Measurements from ENCODE around the gene SECISBP2.

Gene SECISBP2

DNA sequence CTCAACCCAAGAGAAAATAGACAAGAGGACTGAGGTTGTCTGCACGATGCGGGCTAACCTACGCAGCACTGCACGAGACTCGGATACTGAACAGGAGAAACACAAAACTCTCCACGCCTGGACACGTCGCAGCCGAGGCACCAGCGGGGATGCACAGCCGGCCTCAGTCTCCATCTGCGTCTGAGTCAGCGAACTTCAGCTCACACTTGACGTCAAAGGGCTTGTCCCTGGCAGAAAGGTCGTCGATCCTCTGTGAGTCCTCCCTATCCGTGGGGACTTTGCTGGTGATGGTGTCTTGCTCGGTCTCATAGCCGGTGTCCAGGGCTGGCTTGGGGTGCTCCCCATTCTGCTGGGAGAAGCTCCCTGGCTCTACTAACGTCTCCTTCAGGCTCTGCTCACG lies 60.2 kb downstream of the SECISBP2 start:
- TF ChIP-seq ZFX (IDR thresholded peaks at IDR 0.05; ENCODE audit: borderline replicate concordance) (no peak), CTCF (IDR thresholded peaks at IDR 0.05) (no peak)
- H3K27ac ChIP-seq = no peak overlapping the region

DNA sequence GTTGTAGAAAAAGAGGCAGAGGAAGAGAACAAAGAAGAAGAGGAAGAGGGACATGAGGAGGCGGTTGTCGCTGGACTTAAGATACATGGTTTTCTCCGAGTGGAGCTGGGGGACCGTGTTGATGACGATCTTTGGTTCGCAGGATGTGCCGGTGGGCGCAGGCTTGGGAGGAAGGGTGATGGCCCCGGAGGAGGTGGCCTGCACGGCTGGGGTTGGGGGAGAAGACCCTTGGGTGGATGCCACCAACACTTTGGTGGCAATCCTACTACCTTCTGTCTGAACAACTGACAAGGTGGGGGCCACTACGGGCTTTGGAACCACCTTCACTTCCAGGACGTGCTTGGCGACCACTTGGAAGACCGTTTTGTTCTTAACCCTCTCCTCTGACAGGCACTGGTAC lies 60.7 kb downstream of the SECISBP2 start:
- no peak overlapping the region for H3K27ac ChIP-seq
- TF ChIP-seq ZFX (IDR thresholded peaks at IDR 0.05; ENCODE audit: borderline replicate concordance) = no peak
- no peak for TF ChIP-seq CTCF (IDR thresholded peaks at IDR 0.05)

- TF ChIP-seq CTCF (IDR thresholded peaks at IDR 0.05) (no peak), ZFX (IDR thresholded peaks at IDR 0.05; ENCODE audit: borderline replicate concordance) (no peak)
- no peak overlapping the region for H3K27ac ChIP-seq
Observed at GRCh38 chr9:89379508-89380115, 61.3 kb downstream of the SECISBP2 start.

- no peak overlapping the region for H3K27ac ChIP-seq
- TF ChIP-seq ZFX (IDR thresholded peaks at IDR 0.05; ENCODE audit: borderline replicate concordance) (no peak), CTCF (IDR thresholded peaks at IDR 0.05) (no peak)
Observed at GRCh38 chr9:89380437-89381307, 62.4 kb downstream of the SECISBP2 start.

DNA sequence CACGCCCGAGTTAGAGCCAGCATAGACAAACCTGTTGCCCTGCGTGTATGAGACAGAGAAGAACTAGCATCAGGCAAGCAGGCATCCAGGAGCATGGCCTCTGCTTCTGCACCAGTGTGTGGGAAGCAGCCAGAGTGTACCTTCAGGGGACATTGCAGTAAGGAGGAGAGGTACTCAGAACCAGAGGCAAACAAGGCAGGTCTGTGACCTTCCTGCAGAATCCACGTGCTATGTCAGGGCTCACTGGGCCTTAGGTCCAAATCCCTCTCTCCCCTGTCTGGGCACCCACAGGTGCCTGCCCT lies 63.0 kb downstream of the SECISBP2 start:
- no peak for TF ChIP-seq ZFX (IDR thresholded peaks at IDR 0.05; ENCODE audit: borderline replicate concordance)
- TF ChIP-seq CTCF (IDR thresholded peaks at IDR 0.05) = no peak
- H3K27ac ChIP-seq = no peak overlapping the region

DNA sequence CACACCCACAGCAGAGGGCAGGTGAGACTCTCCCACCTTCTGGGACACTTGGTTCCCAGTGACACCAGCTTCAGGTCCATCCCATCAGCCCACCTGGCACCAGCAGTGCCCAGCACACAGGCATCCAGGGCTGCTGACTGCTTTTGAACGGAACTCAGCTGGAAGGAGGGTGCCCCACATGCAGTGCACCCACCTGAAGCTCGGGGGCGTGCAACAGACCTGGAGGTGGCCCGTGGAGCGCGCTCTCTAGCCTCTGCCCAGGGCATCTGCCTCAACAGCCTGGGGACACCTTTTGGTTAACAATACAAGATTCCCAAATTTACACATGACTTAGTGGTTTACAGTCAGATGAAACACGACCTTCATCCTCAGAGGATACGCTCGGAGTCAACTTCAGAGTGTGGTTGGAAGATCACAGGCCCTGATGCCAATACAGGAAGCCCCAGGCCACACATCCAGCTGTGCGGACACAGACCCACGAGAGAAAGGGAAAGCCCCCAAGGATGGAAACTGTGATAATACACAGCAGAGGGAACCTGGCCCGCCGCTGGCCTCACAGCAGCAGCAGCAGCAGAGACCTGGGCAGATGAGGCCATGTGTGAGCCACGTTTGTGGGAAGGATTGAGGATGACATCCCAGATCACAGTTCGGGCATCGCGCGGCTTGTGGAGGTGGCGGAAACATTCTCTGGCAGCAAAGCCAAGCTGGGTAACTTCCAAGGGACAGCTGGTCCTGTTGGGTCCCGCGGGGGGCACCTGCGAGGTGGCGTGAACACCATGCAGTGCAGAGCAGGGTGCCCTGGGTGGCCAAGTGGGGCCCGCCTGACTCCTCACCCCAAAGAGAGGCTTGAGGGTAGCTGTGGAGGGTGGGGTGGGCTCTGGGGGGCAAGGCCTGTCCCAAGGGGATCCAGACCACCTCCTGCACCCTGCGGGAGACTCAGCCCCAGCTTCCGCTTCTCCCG lies 64.0 kb downstream of the SECISBP2 start:
- no peak for TF ChIP-seq ZFX (IDR thresholded peaks at IDR 0.05; ENCODE audit: borderline replicate concordance)
- no peak for TF ChIP-seq CTCF (IDR thresholded peaks at IDR 0.05)
- H3K27ac ChIP-seq = no peak overlapping the region
